DOHH2 (cell line): ENCODE results near the gene CEMIP.

ENCODE experiments used
- H3F3A ChIP-seq: fragments of 200-600 bp; sonication (generic), shearing (Covaris generic); 2 replicates; pipeline ENCODE4 v1.6.0; 2016; ENCODE audit warnings: antibody characterized with exemption, mild to moderate bottlenecking; ENCODE audit not compliant: control insufficient read depth, insufficient read depth
- H3K27ac ChIP-seq: fragments of 200-600 bp; sonication (generic); 2 replicates; pipeline ENCODE4 v1.5.1; 2014; ENCODE audit warnings: low read depth, mild to moderate bottlenecking, low read length, moderate library complexity
- H3K27me3 ChIP-seq: fragments of 200-600 bp; sonication (generic); 2 replicates; pipeline ENCODE4 v1.6.1; 2014; ENCODE audit warnings: mild to moderate bottlenecking, low read length, mixed read lengths; ENCODE audit not compliant: control insufficient read depth
- H3K36me3 ChIP-seq: fragments of 200-600 bp; sonication (generic); 2 replicates; pipeline ENCODE4 v1.6.1; 2014; ENCODE audit warnings: mild to moderate bottlenecking, low read length, moderate library complexity, mixed read lengths; ENCODE audit not compliant: control insufficient read depth
- H3K4me1 ChIP-seq: fragments of 200-600 bp; sonication (generic); 2 replicates; pipeline ENCODE4 v1.6.1; 2014; ENCODE audit warnings: mild to moderate bottlenecking, low read length, mixed read lengths; ENCODE audit not compliant: control insufficient read depth
- H3K4me2 ChIP-seq: fragments of 200-600 bp; sonication (generic); 2 replicates; pipeline ENCODE4 v1.6.0; 2014; ENCODE audit warnings: mild to moderate bottlenecking, low read length, moderate library complexity
- H3K4me3 ChIP-seq: fragments of 200-600 bp; sonication (generic); 2 replicates; pipeline ENCODE4 v1.5.1; 2014; ENCODE audit warnings: mild to moderate bottlenecking, low read length, mixed read lengths
- H3K79me2 ChIP-seq: fragments of 200-600 bp; sonication (generic); 2 replicates; pipeline ENCODE4 v1.6.1; 2014; ENCODE audit warnings: mild to moderate bottlenecking, low read length, mixed read lengths; ENCODE audit not compliant: control insufficient read depth
- H3K9me2 ChIP-seq: fragments of 200-600 bp; sonication (generic); replicated peaks from 2 replicates; pipeline ENCODE4 v1.6.1; 2014; ENCODE audit warnings: mild to moderate bottlenecking, low read length, mixed read lengths; ENCODE audit not compliant: control insufficient read depth
- H3K9me3 ChIP-seq: fragments of 200-600 bp; sonication (generic); 2 replicates; pipeline ENCODE4 v1.6.1; 2014; ENCODE audit warnings: antibody characterized with exemption, low read length, mixed read lengths; ENCODE audit not compliant: control insufficient read depth, insufficient read depth
- H4K20me1 ChIP-seq: fragments of 200-600 bp; sonication (generic); 2 replicates; pipeline ENCODE4 v1.6.0; 2014; ENCODE audit warnings: low read depth, mild to moderate bottlenecking, antibody characterized with exemption, low read length, moderate library complexity; ENCODE audit not compliant: control insufficient read depth, insufficient read depth
- CTCF ChIP-seq: fragments of 200-600 bp; sonication (generic); IDR thresholded peaks from one replicate; pipeline ENCODE4 v1.5.1; 2014; ENCODE audit warnings: antibody characterized with exemption, mild to moderate bottlenecking, low read depth, low read length; ENCODE audit not compliant: poor library complexity, severe bottlenecking
- EZH2phosphoT487 ChIP-seq: fragments of 200-600 bp; sonication (generic); IDR thresholded peaks from 2 replicates; pipeline ENCODE4 v1.6.1; 2017; ENCODE audit warnings: borderline replicate concordance, mild to moderate bottlenecking, antibody characterized with exemption, low read length, moderate library complexity, mixed read lengths

CEMIP gene

GRCh38 chr15:80937718-80938117, 158.5 kb downstream of the CEMIP start:
- H3F3A ChIP-seq: no peaks in the 10 kb centered on the region

GRCh38 chr15:80939216-80939615, 160.0 kb downstream of the CEMIP start:
- Histone ChIP-seq H3K79me2 (no peaks in the 10 kb centered on the region), H3F3A (no peaks in the 10 kb centered on the region), H3K4me3 (no peak overlapping the region), H3K9me2 (no peaks in the 10 kb centered on the region), H3K4me1 (no peaks in the 10 kb centered on the region), H3K4me2 (no peak overlapping the region), H3K27ac (no peak overlapping the region), H3K36me3 (no peaks in the 10 kb centered on the region), H3K9me3 (no peaks in the 10 kb centered on the region), H4K20me1 (no peaks in the 10 kb centered on the region), H3K27me3 (no peaks in the 10 kb centered on the region)
- no peak for TF ChIP-seq CTCF
- TF ChIP-seq EZH2phosphoT487: no peak

More at GRCh38 chr15:80937718-80938117, 158.5 kb downstream of the CEMIP start:
- Histone ChIP-seq H3K36me3 (no peaks in the 10 kb centered on the region), H3K27ac (no peak overlapping the region), H4K20me1 (no peaks in the 10 kb centered on the region), H3K9me3 (no peaks in the 10 kb centered on the region), H3K27me3 (no peaks in the 10 kb centered on the region), H3K4me2 (no peak overlapping the region), H3K4me1 (no peaks in the 10 kb centered on the region), H3K79me2 (no peaks in the 10 kb centered on the region), H3K9me2 (no peaks in the 10 kb centered on the region), H3K4me3 (no peak overlapping the region)
- no peak for TF ChIP-seq EZH2phosphoT487
- TF ChIP-seq CTCF: no peak

- no peak overlapping the region for H3K4me2 ChIP-seq
- H3K36me3 ChIP-seq: no peaks in the 10 kb centered on the region; the same call in 1 of the 2 replicates
- H3K79me2 ChIP-seq: no peaks in the 10 kb centered on the region
- no peak overlapping the region for H3K4me3 ChIP-seq
- H3F3A ChIP-seq: no peaks in the 10 kb centered on the region
- H3K4me1 ChIP-seq: peaks cover under 1% of the 10 kb centered on the region; the same call in 1 of the 2 replicates
- H4K20me1 ChIP-seq: no peaks in the 10 kb centered on the region
- TF ChIP-seq CTCF (no peak), EZH2phosphoT487 (no peak)
- H3K27ac ChIP-seq: no peak overlapping the region
- no peaks in the 10 kb centered on the region for H3K9me3 ChIP-seq
- H3K27me3 ChIP-seq: no peaks in the 10 kb centered on the region
- H3K9me2 ChIP-seq: no peaks in the 10 kb centered on the region
These were observed 161.2 kb downstream of the CEMIP start for GRCh38 chr15:80940331-80940730.
